HepG2 (cell line): ENCODE data around the gene CST11. TPM values are rescaled to one million over a fixed set of nuclear protein-coding genes. Genes with fewer than 3 reads are reported as not detected.
A peak's percentile ranks its signal among the peaks of the same experiment; 100 is the strongest.

Experiments used
- FOXA3 ChIP-seq: IDR thresholded peaks from 2 replicates; pipeline ENCODE4 v1.6.1; 2016; ENCODE audit warnings: missing genetic modification reagents, missing compliant biosample characterization
- ISL2 ChIP-seq: sonication (generic); formaldehyde crosslinking; IDR thresholded peaks from 2 replicates; pipeline ENCODE4 v1.5.0; 2020; ENCODE audit warnings: missing genetic modification reagents
- MAZ ChIP-seq, 2 experiments: sonication (generic) in 1 of 2; formaldehyde crosslinking in 1 of 2; IDR thresholded peaks; 2 replicates each; pipeline versions ENCODE4 v1.5.0 to v1.6.1; 2012 to 2020; ENCODE audit warnings: low read depth in 2 of 2, mild to moderate bottlenecking in 2 of 2, borderline replicate concordance in 1 of 2, improper control_type of control experiment in 1 of 2, low read length in 1 of 2, missing genetic modification reagents in 1 of 2, moderate library complexity in 1 of 2
- NFKB2 ChIP-seq: sonication (generic); formaldehyde crosslinking; IDR thresholded peaks from 2 replicates; pipeline ENCODE4 v1.4.0; 2020; ENCODE audit warnings: missing genetic modification reagents, borderline replicate concordance
- NR1H2 ChIP-seq: sonication (generic); formaldehyde crosslinking; IDR thresholded peaks from 2 replicates; pipeline ENCODE4 v1.8.1; 2022; ENCODE audit warnings: low read depth, missing genetic modification reagents, borderline replicate concordance
- TIGD3 ChIP-seq: sonication (generic); formaldehyde crosslinking; IDR thresholded peaks from 2 replicates; pipeline ENCODE4 v1.5.1; 2020; ENCODE audit warnings: mild to moderate bottlenecking, missing genetic modification reagents, borderline replicate concordance
- YY1 ChIP-seq: IDR thresholded peaks from 2 replicates; pipeline ENCODE4 v1.6.1; 2011; ENCODE audit warnings: low read length, low read depth, moderate library complexity, mild to moderate bottlenecking; ENCODE audit not compliant: insufficient read depth, insufficient replicate concordance
- ZNF124 ChIP-seq: sonication (generic); formaldehyde crosslinking; IDR thresholded peaks from 2 replicates; pipeline ENCODE4 v1.4.0; 2020; ENCODE audit warnings: missing genetic modification reagents
- ZNF362 ChIP-seq: sonication (generic); formaldehyde crosslinking; IDR thresholded peaks from 2 replicates; pipeline ENCODE4 v1.4.0; 2020; ENCODE audit warnings: missing genetic modification reagents, mild to moderate bottlenecking, borderline replicate concordance
- ZNF432 ChIP-seq: sonication (generic); formaldehyde crosslinking; IDR thresholded peaks from 2 replicates; pipeline ENCODE4 v1.5.0; 2020; ENCODE audit warnings: missing genetic modification reagents, mild to moderate bottlenecking, borderline replicate concordance
- ZNF460 ChIP-seq: sonication (generic); formaldehyde crosslinking; IDR thresholded peaks from 2 replicates; pipeline ENCODE4 v1.5.1; 2020; ENCODE audit warnings: missing genetic modification reagents, mild to moderate bottlenecking, borderline replicate concordance
- ZNF512B ChIP-seq: sonication (generic); formaldehyde crosslinking; IDR thresholded peaks from 2 replicates; pipeline ENCODE4 v1.5.1; 2020; ENCODE audit warnings: missing genetic modification reagents, mild to moderate bottlenecking, borderline replicate concordance
- polyA plus RNA-seq, 8 experiments: library from polyadenylated mRNA; depleted of rRNA in 3 of 8; stranded (reverse) in 7 of 8; unstranded in 1 of 8; fragments of >200 nt; fragmentation: Illumina TruSeq in 4 of 8; extraction: Trizol in 4 of 8; gene quantifications; 2 replicates each; pipeline versions ENCODE4 v1.2.1 to v1.2.3, GENCODE V29; 2011 to 2016; ENCODE audit warnings: low read depth in 4 of 8, missing spikeins in 1 of 8, mixed read lengths in 1 of 8; ENCODE audit not compliant: insufficient read depth in 1 of 8
- total RNA-seq, 5 experiments: library from RNA; depleted of rRNA; stranded (reverse); fragments of >200 nt; fragmentation: Illumina TruSeq; extraction: Trizol; gene quantifications; 2 replicates each; pipeline ENCODE4 v1.2.3, GENCODE V29; 2016; ENCODE audit warnings: low read depth in 1 of 5
- TF ChIP-seq, protein P1 (sequence below): sonication (generic); formaldehyde crosslinking; IDR thresholded peaks from 2 replicates; pipeline ENCODE4 v1.5.0; 2020; ENCODE audit warnings: mild to moderate bottlenecking, missing genetic modification reagents, borderline replicate concordance

Gene CST11
- total and polyA plus RNA-seq, 2 of the 13 experiments (the other 11 are each of a cell fraction or from before 2014, with no cell fraction given) = not detected

DNA sequence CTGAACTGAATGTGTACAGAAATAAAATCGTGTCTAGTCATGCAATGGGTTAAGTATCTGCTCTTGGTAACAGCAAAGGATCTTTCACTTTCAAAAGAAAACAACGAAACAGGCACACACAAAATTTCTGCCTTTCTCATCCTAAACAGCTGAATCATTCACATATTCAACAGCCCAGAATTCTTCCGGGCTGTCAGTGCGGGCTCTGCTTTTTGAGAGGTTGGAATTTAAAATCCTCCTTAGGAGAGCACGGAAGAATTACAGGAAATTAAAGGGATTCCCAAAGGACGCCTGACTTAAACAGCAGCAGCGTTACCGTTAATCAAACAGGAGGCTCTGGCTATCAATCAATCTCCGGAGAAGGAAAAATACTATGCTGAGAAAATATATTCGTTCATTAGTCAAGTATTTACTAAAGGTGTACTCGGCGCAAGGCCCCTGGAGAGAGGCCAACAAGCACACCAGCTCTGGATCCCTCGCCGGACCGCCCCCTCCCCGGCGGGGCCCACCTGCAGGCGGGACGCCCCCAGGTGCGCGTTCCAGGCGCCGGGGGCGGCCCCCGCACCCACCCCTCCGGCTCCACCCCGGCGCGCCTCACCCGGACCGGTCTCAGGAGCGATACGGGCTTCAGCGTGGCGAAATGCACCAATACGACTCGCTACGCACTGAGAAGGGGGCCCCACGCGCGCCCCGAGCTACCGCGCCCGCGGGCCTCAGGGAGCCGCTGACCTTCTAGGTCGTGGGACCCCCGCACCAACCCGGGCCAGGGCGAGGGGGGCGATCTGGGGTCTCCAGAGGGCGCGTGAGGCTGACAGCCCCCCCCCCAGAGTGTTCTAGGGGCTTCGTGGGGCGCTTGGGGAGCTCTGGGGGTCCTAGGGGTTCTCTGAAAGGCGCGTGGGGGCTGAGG lies 32.4 kb downstream of the CST11 start (continued):
- no peak for TF ChIP-seq ZNF362
- TF ChIP-seq ZNF512B (CRISPR knock-in tag) = no peak
- no peak; the same call in 1 of the 2 replicates for TF ChIP-seq FOXA3 (CRISPR knock-in tag)
- no peak for TF ChIP-seq NR1H2 (CRISPR knock-in tag)
- TF ChIP-seq YY1 = no peak
- TF ChIP-seq ZNF432 = no peak
- TF ChIP-seq, protein P1, sequence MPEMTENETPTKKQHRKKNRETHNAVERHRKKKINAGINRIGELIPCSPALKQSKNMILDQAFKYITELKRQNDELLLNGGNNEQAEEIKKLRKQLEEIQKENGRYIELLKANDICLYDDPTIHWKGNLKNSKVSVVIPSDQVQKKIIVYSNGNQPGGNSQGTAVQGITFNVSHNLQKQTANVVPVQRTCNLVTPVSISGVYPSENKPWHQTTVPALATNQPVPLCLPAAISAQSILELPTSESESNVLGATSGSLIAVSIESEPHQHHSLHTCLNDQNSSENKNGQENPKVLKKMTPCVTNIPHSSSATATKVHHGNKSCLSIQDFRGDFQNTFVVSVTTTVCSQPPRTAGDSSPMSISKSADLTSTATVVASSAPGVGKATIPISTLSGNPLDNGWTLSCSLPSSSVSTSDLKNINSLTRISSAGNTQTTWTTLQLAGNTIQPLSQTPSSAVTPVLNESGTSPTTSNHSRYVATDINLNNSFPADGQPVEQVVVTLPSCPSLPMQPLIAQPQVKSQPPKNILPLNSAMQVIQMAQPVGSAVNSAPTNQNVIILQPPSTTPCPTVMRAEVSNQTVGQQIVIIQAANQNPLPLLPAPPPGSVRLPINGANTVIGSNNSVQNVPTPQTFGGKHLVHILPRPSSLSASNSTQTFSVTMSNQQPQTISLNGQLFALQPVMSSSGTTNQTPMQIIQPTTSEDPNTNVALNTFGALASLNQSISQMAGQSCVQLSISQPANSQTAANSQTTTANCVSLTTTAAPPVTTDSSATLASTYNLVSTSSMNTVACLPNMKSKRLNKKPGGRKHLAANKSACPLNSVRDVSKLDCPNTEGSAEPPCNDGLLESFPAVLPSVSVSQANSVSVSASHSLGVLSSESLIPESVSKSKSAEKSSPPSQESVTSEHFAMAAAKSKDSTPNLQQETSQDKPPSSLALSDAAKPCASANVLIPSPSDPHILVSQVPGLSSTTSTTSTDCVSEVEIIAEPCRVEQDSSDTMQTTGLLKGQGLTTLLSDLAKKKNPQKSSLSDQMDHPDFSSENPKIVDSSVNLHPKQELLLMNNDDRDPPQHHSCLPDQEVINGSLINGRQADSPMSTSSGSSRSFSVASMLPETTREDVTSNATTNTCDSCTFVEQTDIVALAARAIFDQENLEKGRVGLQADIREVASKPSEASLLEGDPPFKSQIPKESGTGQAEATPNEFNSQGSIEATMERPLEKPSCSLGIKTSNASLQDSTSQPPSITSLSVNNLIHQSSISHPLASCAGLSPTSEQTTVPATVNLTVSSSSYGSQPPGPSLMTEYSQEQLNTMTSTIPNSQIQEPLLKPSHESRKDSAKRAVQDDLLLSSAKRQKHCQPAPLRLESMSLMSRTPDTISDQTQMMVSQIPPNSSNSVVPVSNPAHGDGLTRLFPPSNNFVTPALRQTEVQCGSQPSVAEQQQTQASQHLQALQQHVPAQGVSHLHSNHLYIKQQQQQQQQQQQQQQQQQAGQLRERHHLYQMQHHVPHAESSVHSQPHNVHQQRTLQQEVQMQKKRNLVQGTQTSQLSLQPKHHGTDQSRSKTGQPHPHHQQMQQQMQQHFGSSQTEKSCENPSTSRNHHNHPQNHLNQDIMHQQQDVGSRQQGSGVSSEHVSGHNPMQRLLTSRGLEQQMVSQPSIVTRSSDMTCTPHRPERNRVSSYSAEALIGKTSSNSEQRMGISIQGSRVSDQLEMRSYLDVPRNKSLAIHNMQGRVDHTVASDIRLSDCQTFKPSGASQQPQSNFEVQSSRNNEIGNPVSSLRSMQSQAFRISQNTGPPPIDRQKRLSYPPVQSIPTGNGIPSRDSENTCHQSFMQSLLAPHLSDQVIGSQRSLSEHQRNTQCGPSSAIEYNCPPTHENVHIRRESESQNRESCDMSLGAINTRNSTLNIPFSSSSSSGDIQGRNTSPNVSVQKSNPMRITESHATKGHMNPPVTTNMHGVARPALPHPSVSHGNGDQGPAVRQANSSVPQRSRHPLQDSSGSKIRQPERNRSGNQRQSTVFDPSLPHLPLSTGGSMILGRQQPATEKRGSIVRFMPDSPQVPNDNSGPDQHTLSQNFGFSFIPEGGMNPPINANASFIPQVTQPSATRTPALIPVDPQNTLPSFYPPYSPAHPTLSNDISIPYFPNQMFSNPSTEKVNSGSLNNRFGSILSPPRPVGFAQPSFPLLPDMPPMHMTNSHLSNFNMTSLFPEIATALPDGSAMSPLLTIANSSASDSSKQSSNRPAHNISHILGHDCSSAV (CRISPR knock-in tag) = no peak
- no peak for TF ChIP-seq NFKB2 (CRISPR knock-in tag)
- 0 out of 2 replicates have a peak, but pooled peaks have one; percentile 3 for TF ChIP-seq ISL2 (CRISPR knock-in tag)
- no peak for TF ChIP-seq TIGD3 (CRISPR knock-in tag)
- TF ChIP-seq MAZ (IDR thresholded peaks at IDR 0.05; ENCODE audit: borderline replicate concordance, low read depth, low read length) = peak; percentile 41; the same call in 1 of the 2 replicates
- no peak for TF ChIP-seq MAZ (CRISPR knock-in tag; IDR thresholded peaks at IDR 0.05; ENCODE audit: low read depth)
- TF ChIP-seq ZNF460 (CRISPR knock-in tag) = no peak
- TF ChIP-seq ZNF124 (CRISPR knock-in tag) = no peak
